Measurements from ENCODE around the gene EID1.
A peak's percentile ranks its signal among the peaks of the same experiment; 100 is the strongest.

EID1 gene

GRCh38 chr15:48893311-48893710, 15.4 kb downstream of the EID1 start:
- H2BK5ac ChIP-seq (ENCODE audit: low read length) = no peak overlapping the region
- H3K18ac ChIP-seq (ENCODE audit: low read length) = no peak overlapping the region
- H2BK120ac ChIP-seq (ENCODE audit: low read depth, low read length) = no peak overlapping the region
- no CpG with 5 or more reads among the region's 3 CpGs for WGBS (ENCODE audit: extremely low coverage, insufficient coverage, low lambda C conversion rate)
- H3K4me3 ChIP-seq (ENCODE audit: low read length) = no peak overlapping the region
- H2BK15ac ChIP-seq (replicated peaks; ENCODE audit: low read depth) = no peak overlapping the region
- H3K27me3 ChIP-seq (ENCODE audit: insufficient read depth, low read length, poor library complexity) = no peaks in the 10 kb centered on the region
- no peaks in the 10 kb centered on the region for H3K4me1 ChIP-seq (ENCODE audit: control insufficient read depth, low read depth, low read length)
- no peak overlapping the region for H3K56ac ChIP-seq (ENCODE audit: low read length)
- H3K4ac ChIP-seq (ENCODE audit: low read depth, low read length) = no peak overlapping the region
- H3K79me1 ChIP-seq (ENCODE audit: low read length) = no peaks in the 10 kb centered on the region
- no peaks in the 10 kb centered on the region for H3K36me3 ChIP-seq (ENCODE audit: control insufficient read depth, insufficient read depth, low read length)
- H4K8ac ChIP-seq (ENCODE audit: low read depth, low read length) = no peak overlapping the region
- DNase-seq = no peak
- H3K9ac ChIP-seq (ENCODE audit: low read length) = no peak overlapping the region
- no peaks in the 10 kb centered on the region for H3K79me2 ChIP-seq (ENCODE audit: control insufficient read depth, insufficient read depth, low read length)
- H3K23ac ChIP-seq (ENCODE audit: low read length) = no peak overlapping the region
- H4K5ac ChIP-seq (ENCODE audit: low read length) = no peak overlapping the region
- H3K27ac ChIP-seq (ENCODE audit: low read depth, low read length) = no peak overlapping the region
- H2AK5ac ChIP-seq (ENCODE audit: low read length) = no peak overlapping the region
- H3K4me2 ChIP-seq (ENCODE audit: low read length) = no peak overlapping the region

GRCh38 chr15:48896869-48897814, 19.2 kb downstream of the EID1 start:
- peak; percentile 57 for DNase-seq

GRCh38 chr15:48898032-48898431, 20.1 kb downstream of the EID1 start:
- Histone ChIP-seq H3K4ac (ENCODE audit: low read depth, low read length) (no peak overlapping the region), H2BK120ac (ENCODE audit: low read depth, low read length) (no peak overlapping the region), H3K4me1 (ENCODE audit: control insufficient read depth, low read depth, low read length) (no peaks in the 10 kb centered on the region), H3K27me3 (ENCODE audit: insufficient read depth, low read length, poor library complexity) (no peaks in the 10 kb centered on the region), H4K8ac (ENCODE audit: low read depth, low read length) (no peak overlapping the region), H4K5ac (ENCODE audit: low read length) (no peak overlapping the region), H3K36me3 (ENCODE audit: control insufficient read depth, insufficient read depth, low read length) (no peaks in the 10 kb centered on the region), H3K23ac (ENCODE audit: low read length) (no peak overlapping the region), H3K56ac (ENCODE audit: low read length) (no peak overlapping the region), H3K79me1 (ENCODE audit: low read length) (no peaks in the 10 kb centered on the region), H2BK5ac (ENCODE audit: low read length) (no peak overlapping the region), H3K4me2 (ENCODE audit: low read length) (no peak overlapping the region), H3K27ac (ENCODE audit: low read depth, low read length) (no peak overlapping the region), H2AK5ac (ENCODE audit: low read length) (no peak overlapping the region), H2BK15ac (replicated peaks; ENCODE audit: low read depth) (no peak overlapping the region), H3K18ac (ENCODE audit: low read length) (no peak overlapping the region), H3K4me3 (ENCODE audit: low read length) (no peak overlapping the region), H3K79me2 (ENCODE audit: control insufficient read depth, insufficient read depth, low read length) (no peaks in the 10 kb centered on the region), H3K9ac (ENCODE audit: low read length) (no peak overlapping the region)
- DNase-seq = no peak
- WGBS (ENCODE audit: extremely low coverage, insufficient coverage, low lambda C conversion rate) = no CpG with 5 or more reads among the region's 4 CpGs

More at GRCh38 chr15:48896869-48897814, 19.2 kb downstream of the EID1 start:
- Histone ChIP-seq H2BK120ac (ENCODE audit: low read depth, low read length) (peak overlapping the region; percentile 73), H3K27ac (ENCODE audit: low read depth, low read length) (no peak overlapping the region), H3K9ac (ENCODE audit: low read length) (no peak overlapping the region), H3K79me1 (ENCODE audit: low read length) (no peaks in the 10 kb centered on the region), H3K56ac (ENCODE audit: low read length) (no peak overlapping the region), H4K8ac (ENCODE audit: low read depth, low read length) (no peak overlapping the region), H3K18ac (ENCODE audit: low read length) (peak overlapping the region; percentile 80), H3K4me1 (ENCODE audit: control insufficient read depth, low read depth, low read length) (no peaks in the 10 kb centered on the region), H3K79me2 (ENCODE audit: control insufficient read depth, insufficient read depth, low read length) (no peaks in the 10 kb centered on the region), H2AK5ac (ENCODE audit: low read length) (no peak overlapping the region), H4K5ac (ENCODE audit: low read length) (peak overlapping the region; percentile 33), H2BK5ac (ENCODE audit: low read length) (no peak overlapping the region), H3K36me3 (ENCODE audit: control insufficient read depth, insufficient read depth, low read length) (no peaks in the 10 kb centered on the region), H3K4me2 (ENCODE audit: low read length) (no peak overlapping the region), H2BK15ac (replicated peaks; ENCODE audit: low read depth) (no peak overlapping the region), H3K4me3 (ENCODE audit: low read length) (no peak overlapping the region), H3K27me3 (ENCODE audit: insufficient read depth, low read length, poor library complexity) (no peaks in the 10 kb centered on the region), H3K4ac (ENCODE audit: low read depth, low read length) (no peak overlapping the region), H3K23ac (ENCODE audit: low read length) (no peak overlapping the region)
- no CpG with 5 or more reads among the region's 13 CpGs for WGBS (ENCODE audit: extremely low coverage, insufficient coverage, low lambda C conversion rate)

GRCh38 chr15:48898446-48898845, 20.5 kb downstream of the EID1 start:
- Histone ChIP-seq H3K18ac (ENCODE audit: low read length) (no peak overlapping the region), H3K56ac (ENCODE audit: low read length) (no peak overlapping the region), H3K9ac (ENCODE audit: low read length) (no peak overlapping the region), H4K5ac (ENCODE audit: low read length) (no peak overlapping the region), H3K23ac (ENCODE audit: low read length) (no peak overlapping the region), H2BK15ac (replicated peaks; ENCODE audit: low read depth) (no peak overlapping the region), H3K79me2 (ENCODE audit: control insufficient read depth, insufficient read depth, low read length) (no peaks in the 10 kb centered on the region), H3K27ac (ENCODE audit: low read depth, low read length) (no peak overlapping the region), H3K4me3 (ENCODE audit: low read length) (no peak overlapping the region), H2BK5ac (ENCODE audit: low read length) (no peak overlapping the region), H2BK120ac (ENCODE audit: low read depth, low read length) (no peak overlapping the region), H3K4me1 (ENCODE audit: control insufficient read depth, low read depth, low read length) (no peaks in the 10 kb centered on the region), H3K36me3 (ENCODE audit: control insufficient read depth, insufficient read depth, low read length) (no peaks in the 10 kb centered on the region), H4K8ac (ENCODE audit: low read depth, low read length) (no peak overlapping the region), H2AK5ac (ENCODE audit: low read length) (no peak overlapping the region), H3K4me2 (ENCODE audit: low read length) (no peak overlapping the region), H3K27me3 (ENCODE audit: insufficient read depth, low read length, poor library complexity) (no peaks in the 10 kb centered on the region), H3K79me1 (ENCODE audit: low read length) (no peaks in the 10 kb centered on the region), H3K4ac (ENCODE audit: low read depth, low read length) (no peak overlapping the region)
- no peak for DNase-seq
- WGBS (ENCODE audit: extremely low coverage, insufficient coverage, low lambda C conversion rate) = no CpG with 5 or more reads among the region's 2 CpGs

GRCh38 chr15:48899793-48900192, 21.9 kb downstream of the EID1 start:
- H3K27ac ChIP-seq (ENCODE audit: low read depth, low read length) = no peak overlapping the region
- H3K4ac ChIP-seq (ENCODE audit: low read depth, low read length) = no peak overlapping the region
- H3K36me3 ChIP-seq (ENCODE audit: control insufficient read depth, insufficient read depth, low read length) = no peaks in the 10 kb centered on the region

More at GRCh38 chr15:48899793-48900192, 21.9 kb downstream of the EID1 start:
- Histone ChIP-seq H3K4me1 (ENCODE audit: control insufficient read depth, low read depth, low read length) (no peaks in the 10 kb centered on the region), H3K4me3 (ENCODE audit: low read length) (no peak overlapping the region), H2BK120ac (ENCODE audit: low read depth, low read length) (no peak overlapping the region), H3K23ac (ENCODE audit: low read length) (no peak overlapping the region), H3K79me2 (ENCODE audit: control insufficient read depth, insufficient read depth, low read length) (no peaks in the 10 kb centered on the region), H3K18ac (ENCODE audit: low read length) (no peak overlapping the region), H2AK5ac (ENCODE audit: low read length) (no peak overlapping the region), H3K4me2 (ENCODE audit: low read length) (no peak overlapping the region), H4K8ac (ENCODE audit: low read depth, low read length) (no peak overlapping the region), H3K79me1 (ENCODE audit: low read length) (no peaks in the 10 kb centered on the region), H4K5ac (ENCODE audit: low read length) (no peak overlapping the region), H3K9ac (ENCODE audit: low read length) (no peak overlapping the region), H2BK5ac (ENCODE audit: low read length) (no peak overlapping the region), H3K56ac (ENCODE audit: low read length) (no peak overlapping the region), H2BK15ac (replicated peaks; ENCODE audit: low read depth) (no peak overlapping the region), H3K27me3 (ENCODE audit: insufficient read depth, low read length, poor library complexity) (no peaks in the 10 kb centered on the region)
- WGBS (ENCODE audit: extremely low coverage, insufficient coverage, low lambda C conversion rate) = no CpG with 5 or more reads among the region's 4 CpGs
- no peak for DNase-seq
